Measurements from ENCODE around the gene TOX4.

Gene TOX4

GRCh38 chr14:21528381-21529348, 51.7 kb downstream of the TOX4 start:
- peaks cover 6% of the 10 kb centered on the region for H3K4me1 ChIP-seq (ENCODE audit: insufficient read depth, poor library complexity, severe bottlenecking)
- no peaks in the 10 kb centered on the region for H3K27me3 ChIP-seq (ENCODE audit: insufficient read depth, poor library complexity, severe bottlenecking)
- no peak for DNase-seq (ENCODE audit: low spot score)
- H3K9me3 ChIP-seq (ENCODE audit: severe bottlenecking) = no peaks in the 10 kb centered on the region
- H3K36me3 ChIP-seq (ENCODE audit: low read depth) = no peaks in the 10 kb centered on the region
- no peak for ATAC-seq (ENCODE audit: low read depth)
- H3K27ac ChIP-seq (ENCODE audit: poor library complexity, severe bottlenecking) = no peak overlapping the region
- H3K4me3 ChIP-seq (ENCODE audit: severe bottlenecking) = no peak overlapping the region
- TF ChIP-seq CTCF (IDR thresholded peaks at IDR 0.05; ENCODE audit: poor library complexity, severe bottlenecking) = no peak

GRCh38 chr14:21529515-21529914, 52.5 kb downstream of the TOX4 start:
- DNase-seq (ENCODE audit: low spot score) (no peak), ATAC-seq (ENCODE audit: low read depth) (no peak)
- TF ChIP-seq CTCF (IDR thresholded peaks at IDR 0.05; ENCODE audit: poor library complexity, severe bottlenecking) = no peak
- no peaks in the 10 kb centered on the region for H3K9me3 ChIP-seq (ENCODE audit: severe bottlenecking)
- no peak overlapping the region for H3K27ac ChIP-seq (ENCODE audit: poor library complexity, severe bottlenecking)
- H3K4me1 ChIP-seq (ENCODE audit: insufficient read depth, poor library complexity, severe bottlenecking) = peaks cover 6% of the 10 kb centered on the region
- no peaks in the 10 kb centered on the region for H3K36me3 ChIP-seq (ENCODE audit: low read depth)
- no peak overlapping the region for H3K4me3 ChIP-seq (ENCODE audit: severe bottlenecking)
- no peaks in the 10 kb centered on the region for H3K27me3 ChIP-seq (ENCODE audit: insufficient read depth, poor library complexity, severe bottlenecking)

GRCh38 chr14:21533294-21533693, 56.3 kb downstream of the TOX4 start:
- peaks cover 23% of the 10 kb centered on the region for H3K27me3 ChIP-seq (ENCODE audit: insufficient read depth, poor library complexity, severe bottlenecking)
- no peak for TF ChIP-seq CTCF (IDR thresholded peaks at IDR 0.05; ENCODE audit: poor library complexity, severe bottlenecking)
- ATAC-seq (ENCODE audit: low read depth) = no peak
- H3K27ac ChIP-seq (ENCODE audit: poor library complexity, severe bottlenecking) = no peak overlapping the region
- no peak for DNase-seq (ENCODE audit: low spot score)
- H3K4me1 ChIP-seq (ENCODE audit: insufficient read depth, poor library complexity, severe bottlenecking) = peaks cover 6% of the 10 kb centered on the region
- H3K9me3 ChIP-seq (ENCODE audit: severe bottlenecking) = no peaks in the 10 kb centered on the region
- H3K36me3 ChIP-seq (ENCODE audit: low read depth) = no peaks in the 10 kb centered on the region
- no peak overlapping the region for H3K4me3 ChIP-seq (ENCODE audit: severe bottlenecking)

- Histone ChIP-seq H3K9me3 (ENCODE audit: severe bottlenecking) (no peaks in the 10 kb centered on the region), H3K27ac (ENCODE audit: poor library complexity, severe bottlenecking) (no peak overlapping the region), H3K36me3 (ENCODE audit: low read depth) (no peaks in the 10 kb centered on the region), H3K4me3 (ENCODE audit: severe bottlenecking) (no peak overlapping the region), H3K4me1 (ENCODE audit: insufficient read depth, poor library complexity, severe bottlenecking) (peaks cover 6% of the 10 kb centered on the region), H3K27me3 (ENCODE audit: insufficient read depth, poor library complexity, severe bottlenecking) (peaks cover 23% of the 10 kb centered on the region)
- ATAC-seq (ENCODE audit: low read depth) = no peak
- TF ChIP-seq CTCF (IDR thresholded peaks at IDR 0.05; ENCODE audit: poor library complexity, severe bottlenecking) = no peak
- no peak for DNase-seq (ENCODE audit: low spot score)
Measured at GRCh38 chr14:21534576-21534975, 57.6 kb downstream of the TOX4 start.
